Right forelimb (tissue), 1 donor: Measurements from ENCODE around the gene IQGAP2.
A peak's percentile ranks its signal among the peaks of the same experiment; 100 is the strongest.

Experiments
- DNase-seq: peaks from one replicate; pipeline ENCODE4 v3.0.0-alpha.2; 2018

The IQGAP2 gene

DNA sequence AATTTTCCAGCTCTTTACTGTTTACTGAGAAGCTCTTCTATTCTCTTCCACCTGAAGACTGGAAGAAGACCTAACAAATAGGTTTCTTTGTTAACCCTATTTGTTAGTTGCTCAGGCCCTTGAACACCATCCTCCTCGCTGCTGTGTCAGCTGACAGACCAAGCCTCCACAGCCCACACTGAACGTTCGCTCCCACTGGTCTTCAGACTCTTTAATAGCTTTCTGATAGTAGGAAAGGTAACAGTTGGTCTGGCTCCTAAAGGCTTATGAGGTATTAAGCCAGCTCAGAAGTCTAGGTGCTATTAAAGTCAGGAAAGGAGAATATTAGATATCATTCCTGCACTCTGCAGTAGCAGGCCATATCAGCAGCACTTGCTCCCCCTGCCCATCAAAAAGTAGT lies 289.6 kb downstream of the IQGAP2 start:
- DNase-seq = no peak

DNA sequence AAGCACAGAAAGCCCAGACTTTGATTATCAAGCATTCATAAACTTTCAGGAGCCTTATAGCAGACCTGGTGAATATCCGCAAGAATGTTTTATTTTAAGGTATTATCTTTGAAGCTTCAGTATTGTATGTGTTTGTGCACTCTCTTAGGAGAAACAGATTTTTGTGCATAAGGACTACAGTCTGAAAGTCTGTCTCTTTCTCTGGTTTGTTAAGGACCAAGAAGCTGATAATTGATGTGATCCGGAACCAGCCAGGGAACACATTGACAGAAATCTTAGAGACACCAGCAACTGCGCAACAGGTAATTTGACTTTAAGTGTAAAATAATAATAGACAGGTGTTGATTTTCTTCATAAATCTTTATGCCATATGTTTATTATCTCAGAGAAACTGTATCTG lies 290.1 kb downstream of the IQGAP2 start:
- no peak for DNase-seq

DNA sequence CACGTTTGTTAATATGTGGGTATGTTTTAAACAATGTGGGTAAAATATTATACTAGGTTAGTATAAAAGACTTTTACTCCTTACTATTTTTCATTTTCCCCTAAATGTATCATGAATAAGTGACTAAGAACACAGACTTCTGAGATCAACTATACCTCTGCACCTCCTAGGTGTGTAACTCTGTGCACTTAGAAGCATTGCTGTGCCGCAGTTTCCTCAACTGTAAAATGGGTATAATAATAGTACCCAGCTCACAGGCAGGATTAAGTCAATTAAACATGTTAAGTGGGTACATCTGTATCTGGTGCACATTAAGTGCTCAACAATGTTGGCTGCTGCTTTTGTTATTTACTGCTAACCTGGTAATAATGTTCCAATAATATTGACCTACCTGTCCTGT lies 291.2 kb downstream of the IQGAP2 start:
- no peak for DNase-seq

DNA sequence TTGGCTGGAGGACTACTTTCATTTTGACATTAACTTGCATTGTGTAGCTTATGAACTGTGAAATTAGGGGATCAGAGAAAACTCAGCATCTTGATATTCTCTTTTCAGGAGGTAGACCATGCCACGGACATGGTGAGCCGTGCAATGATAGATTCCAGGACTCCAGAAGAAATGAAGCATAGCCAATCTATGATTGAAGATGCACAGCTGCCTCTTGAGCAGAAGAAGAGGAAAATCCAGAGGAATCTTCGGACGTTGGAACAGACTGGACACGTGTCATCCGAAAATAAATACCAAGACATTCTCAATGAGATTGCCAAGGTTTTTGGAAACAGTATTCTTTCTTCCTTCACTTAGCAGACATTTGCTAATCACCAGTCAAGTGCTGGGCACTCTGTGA lies 292.3 kb downstream of the IQGAP2 start:
- no peak for DNase-seq

DNA sequence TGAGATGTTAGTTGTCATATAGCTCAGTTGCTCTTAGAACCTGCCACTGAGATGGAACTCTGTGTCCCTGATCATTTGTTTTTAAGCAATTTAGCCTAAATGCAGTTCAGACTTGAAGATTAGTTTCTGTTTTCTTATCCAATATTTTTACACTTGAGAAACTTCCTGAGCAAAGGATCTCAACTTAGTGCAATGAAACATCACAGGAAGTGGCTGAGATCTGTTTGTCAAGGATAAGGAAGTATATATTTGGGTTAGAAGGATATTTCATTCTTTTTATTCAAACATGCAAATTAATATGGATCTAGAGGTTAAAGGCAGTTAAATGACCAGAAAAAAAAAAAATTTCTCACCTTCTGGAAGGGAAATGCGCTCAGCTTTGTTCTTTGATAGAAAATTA lies 293.2 kb downstream of the IQGAP2 start:
- no peak for DNase-seq

DNA sequence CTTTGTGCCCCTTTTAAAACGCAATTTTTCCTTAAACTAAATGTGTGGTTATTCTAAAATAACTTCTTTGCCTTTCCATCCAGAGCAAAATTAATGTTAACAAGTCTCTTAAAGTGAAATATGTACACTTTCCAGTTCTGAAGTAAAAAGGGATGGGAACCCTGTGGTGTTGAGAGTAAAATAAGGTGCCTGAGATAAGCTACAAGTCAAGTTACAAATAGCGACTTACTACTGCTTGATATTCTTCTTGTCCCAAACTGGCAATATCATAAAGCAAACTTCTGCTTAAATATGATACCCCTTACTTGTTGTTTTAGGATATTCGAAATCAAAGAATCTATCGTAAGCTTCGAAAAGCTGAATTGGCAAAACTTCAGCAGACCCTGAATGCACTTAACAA lies 294.6 kb downstream of the IQGAP2 start:
- no peak for DNase-seq

DNA sequence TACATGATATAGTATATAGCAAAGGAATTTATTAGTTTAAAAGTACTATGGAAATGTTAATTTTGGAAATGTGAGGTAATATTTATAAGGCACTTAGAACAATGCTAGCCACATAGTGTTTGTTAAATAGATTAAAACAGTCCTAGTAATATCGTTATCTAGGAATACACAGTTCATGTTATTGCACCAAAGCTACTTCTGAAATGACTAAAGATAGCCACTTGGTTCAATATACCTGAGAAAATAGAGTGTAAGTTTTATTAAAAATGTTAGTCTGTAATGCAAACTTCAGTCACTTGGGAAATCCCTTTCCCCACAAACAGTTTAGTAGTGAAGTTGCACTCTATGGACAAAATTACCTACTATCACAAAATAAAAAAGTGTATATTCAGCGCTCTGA lies 297.5 kb downstream of the IQGAP2 start:
- DNase-seq = no peak

DNA sequence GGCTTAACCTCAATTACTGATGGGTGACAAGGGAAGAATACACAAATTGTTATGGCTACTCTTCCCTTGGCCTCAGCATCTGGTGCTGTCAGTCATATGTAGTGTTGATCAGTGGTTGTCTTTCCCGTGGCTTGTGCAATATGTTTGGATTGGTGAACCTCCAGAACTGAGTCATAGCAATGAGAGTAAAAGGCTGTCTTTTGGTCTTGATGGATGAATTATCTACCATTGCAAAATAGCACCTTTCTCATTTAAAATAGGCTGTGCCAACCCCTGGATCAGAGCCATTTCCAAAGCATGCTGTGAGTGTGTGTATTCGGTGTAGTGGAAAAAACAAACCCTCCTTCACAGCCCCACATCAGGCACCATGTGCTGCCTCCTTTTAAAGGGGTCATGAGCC lies 298.2 kb downstream of the IQGAP2 start:
- DNase-seq = no peak

DNA sequence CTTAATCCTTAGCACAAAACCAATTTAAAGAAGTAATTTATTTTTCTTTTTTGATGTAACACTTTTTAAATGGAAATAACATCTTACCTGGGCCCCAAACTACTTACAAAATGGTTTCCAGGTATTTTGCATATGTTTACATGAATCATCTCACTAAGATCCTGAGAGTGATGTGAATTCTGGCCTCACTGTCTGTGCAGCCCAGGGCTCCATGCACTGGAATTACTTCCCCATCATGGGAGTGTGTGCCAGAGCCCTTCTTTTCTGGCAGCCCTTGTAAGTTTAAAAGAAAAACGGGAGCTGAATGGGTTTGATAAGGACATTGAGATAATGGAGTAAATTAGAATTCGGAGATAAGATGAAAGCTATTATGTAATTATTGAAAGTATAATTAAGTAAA lies 300.6 kb downstream of the IQGAP2 start:
- DNase-seq = no peak

DNA sequence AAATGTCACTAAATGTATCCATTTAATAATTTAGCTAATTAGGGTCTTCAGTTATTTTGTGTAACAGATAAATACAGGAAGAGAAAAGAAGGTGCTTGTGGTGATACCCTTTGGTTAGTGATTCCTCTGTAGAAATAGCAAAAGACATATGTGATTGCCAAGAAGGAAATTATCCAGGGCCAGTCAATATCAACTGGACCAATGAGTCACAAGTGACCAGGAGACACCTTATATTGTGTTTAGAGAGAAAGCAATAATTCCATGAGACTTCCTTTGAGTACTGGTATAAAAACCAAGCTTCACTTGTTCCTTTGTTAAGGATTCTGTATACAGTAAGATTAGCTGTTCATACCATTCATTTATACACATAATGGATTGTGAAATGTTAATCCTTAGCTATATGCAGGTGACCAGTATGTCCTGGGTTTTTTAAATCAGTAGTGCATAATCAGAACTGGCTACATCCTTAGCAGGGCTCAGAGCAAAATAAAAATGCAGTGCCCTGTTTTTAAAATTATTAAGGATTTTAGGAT lies 301.1 kb downstream of the IQGAP2 start:
- no peak for DNase-seq

DNA sequence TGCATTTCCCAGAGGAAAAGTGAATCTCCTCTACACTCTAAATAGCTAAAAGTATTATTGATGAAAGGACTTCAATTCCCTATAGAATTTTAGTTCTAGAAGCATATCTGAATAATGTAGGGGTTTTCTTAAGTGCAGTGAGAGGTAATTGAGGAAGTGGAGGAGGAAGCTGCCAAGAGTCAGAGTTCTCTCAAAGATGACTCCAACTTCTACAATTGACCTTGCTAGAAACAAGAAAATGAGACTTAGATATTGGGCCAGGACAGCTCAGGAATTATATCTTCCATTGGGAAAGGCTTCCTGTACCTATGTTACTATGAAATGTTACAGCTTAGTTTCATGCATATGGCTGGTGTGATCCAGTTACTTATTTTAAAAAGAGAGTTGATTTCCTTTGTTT lies 302.5 kb downstream of the IQGAP2 start:
- no peak for DNase-seq

DNA sequence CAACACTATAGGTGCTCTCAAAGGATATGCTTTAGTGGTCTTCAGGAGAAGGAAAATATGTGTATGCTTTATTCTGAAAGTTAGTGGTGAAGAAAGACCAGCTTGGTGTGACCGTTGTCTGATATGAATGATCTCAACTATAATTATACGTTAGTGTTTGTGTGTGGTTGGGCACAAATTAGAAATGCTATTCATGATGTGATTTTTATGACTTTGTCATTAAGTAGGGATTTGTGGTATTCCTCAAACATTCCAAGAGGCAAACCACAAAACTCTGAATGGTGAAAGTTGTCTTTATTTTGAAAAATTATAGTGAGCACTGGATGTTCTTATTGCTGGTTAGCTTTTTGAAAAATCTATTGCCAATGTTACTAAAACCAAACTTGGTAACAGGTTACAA lies 306.7 kb downstream of the IQGAP2 start:
- no peak for DNase-seq

DNA sequence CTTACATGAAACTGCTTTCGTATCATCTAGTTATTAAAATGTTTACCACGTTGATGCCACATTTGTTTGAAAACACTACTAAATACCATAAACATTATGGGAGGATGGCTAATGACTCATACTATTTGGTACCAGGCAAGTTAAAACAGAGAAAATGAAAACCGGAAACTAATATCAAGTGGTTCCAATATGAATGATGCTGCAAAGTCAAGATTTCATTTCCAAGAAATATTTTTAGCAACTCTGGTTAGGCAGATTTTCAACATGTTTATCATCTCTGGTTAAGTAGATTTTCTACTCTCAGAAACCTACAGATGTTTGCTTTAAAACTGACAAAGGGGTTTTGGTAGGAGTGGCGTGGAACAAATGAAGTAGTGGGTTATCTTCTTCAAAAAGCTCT lies 307.9 kb downstream of the IQGAP2 start:
- DNase-seq = no peak

DNA sequence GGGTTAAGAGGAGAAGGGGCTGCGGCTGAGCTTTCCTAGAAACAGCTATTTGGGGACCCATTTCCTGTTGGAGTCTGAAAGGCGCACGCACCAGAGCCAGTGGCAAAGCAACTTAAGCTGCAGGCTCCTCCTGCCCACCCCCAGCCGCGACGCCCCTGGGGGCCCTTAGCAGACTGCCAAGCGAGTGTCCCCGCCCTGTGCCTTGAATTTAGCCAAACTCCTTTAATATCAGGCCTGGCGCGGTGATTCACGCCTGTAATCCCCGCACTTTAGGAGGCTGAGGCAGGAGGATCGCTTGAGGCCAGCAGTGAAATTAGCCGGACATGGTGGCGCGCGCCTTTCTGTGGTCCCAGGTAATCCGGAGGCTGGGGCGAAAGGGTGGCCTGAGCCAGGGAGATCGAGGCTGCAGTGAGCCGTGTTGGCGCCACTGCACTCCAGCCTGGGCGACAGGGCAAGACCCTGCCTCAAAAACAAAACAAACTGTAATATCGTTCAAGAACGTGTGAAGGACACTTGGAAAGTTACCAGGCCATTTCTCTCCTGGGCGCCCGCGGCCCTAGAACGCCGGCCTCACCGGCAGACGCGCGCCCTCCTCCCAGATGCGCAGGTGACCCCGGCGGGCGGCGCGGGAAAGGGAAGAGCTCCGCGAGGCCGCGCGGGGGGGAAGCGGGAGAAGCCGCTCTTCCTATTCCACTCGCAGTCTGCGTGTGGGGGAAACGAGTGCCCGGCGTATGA lies 311.8 kb downstream of the IQGAP2 start:
- no peak for DNase-seq

DNA sequence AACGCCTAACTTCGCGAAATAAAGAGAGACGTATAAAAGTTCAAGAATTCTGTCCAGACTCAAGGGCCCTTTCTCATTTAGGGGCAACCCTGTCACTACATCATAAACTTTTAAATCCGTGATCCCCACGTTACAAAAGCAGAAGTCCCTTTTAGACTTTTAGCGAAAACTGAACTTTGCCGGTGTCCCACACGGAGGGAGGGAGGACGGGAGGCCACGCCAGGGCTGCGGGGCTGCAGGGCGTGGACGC lies 312.3 kb downstream of the IQGAP2 start:
- DNase-seq = peak; percentile 58

DNA sequence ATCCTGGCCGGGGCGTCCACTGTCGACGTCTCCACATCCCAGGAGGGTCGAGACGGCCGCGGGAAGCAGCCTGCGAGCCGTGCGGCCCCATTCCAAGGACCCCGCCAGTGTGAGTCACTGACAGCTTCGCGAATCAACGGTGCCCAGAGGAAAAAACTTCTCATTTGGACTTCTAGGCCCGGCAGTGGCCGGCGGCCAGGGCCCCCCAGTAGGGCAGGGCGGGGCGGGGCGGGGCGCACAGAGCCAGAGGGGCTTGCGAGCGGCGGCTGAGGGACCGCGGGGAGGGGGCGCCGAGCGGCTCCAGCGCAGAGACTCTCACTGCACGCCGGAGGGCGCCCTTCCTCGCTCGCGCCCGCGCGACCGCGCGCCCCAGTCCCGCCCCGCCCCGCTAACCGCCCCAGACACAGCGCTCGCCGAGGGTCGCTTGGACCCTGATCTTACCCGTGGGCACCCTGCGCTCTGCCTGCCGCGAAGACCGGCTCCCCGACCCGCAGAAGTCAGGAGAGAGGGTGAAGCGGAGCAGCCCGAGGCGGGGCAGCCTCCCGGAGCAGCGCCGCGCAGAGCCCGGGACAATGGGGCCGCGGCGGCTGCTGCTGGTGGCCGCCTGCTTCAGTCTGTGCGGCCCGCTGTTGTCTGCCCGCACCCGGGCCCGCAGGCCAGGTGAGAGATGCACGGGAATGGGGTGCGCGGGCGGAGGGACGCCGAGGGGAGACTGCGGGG lies 312.8 kb downstream of the IQGAP2 start, which contains the start of gene F2R:
Gene F2R (plus strand): TSS at position 391 of the 720 bp plus-strand sequence. CDS start 182 bp downstream, at position 573.
- peak; percentile 82 for DNase-seq

DNA sequence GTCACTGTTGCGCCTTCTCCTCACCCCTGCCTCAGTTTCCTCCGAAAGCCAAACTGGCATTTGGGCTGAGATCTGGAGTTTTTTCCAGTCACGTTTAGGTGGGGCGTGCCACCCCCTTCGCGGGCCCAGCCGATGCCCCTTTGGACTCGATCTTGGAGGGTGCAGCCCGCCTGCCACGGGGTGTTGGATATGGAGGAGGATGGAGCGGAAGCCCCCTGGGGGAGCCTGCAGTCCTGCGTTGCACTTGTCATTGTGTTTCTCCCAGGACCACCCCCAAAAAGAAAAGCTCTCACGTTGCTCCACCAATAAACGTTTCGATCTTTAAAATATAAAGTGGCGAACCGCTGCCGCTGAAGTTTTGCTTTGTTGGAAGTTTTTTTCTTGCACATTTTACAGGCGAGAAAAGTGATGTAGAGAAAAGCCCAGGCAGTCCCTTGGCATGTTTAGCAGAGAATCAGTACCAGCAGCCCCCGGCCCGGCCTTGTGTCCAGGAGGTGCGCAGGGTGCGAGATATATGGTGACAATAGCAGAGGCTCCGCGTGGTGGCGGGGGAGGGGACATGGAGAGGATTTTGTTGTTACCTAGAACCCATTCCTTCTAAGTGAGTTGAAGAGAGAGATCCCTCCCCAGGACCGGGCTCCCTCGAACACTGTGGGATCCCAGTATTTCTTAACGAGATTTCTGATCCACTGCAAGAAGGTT lies 313.5 kb downstream of the IQGAP2 start:
- DNase-seq = peak; percentile 48

DNA sequence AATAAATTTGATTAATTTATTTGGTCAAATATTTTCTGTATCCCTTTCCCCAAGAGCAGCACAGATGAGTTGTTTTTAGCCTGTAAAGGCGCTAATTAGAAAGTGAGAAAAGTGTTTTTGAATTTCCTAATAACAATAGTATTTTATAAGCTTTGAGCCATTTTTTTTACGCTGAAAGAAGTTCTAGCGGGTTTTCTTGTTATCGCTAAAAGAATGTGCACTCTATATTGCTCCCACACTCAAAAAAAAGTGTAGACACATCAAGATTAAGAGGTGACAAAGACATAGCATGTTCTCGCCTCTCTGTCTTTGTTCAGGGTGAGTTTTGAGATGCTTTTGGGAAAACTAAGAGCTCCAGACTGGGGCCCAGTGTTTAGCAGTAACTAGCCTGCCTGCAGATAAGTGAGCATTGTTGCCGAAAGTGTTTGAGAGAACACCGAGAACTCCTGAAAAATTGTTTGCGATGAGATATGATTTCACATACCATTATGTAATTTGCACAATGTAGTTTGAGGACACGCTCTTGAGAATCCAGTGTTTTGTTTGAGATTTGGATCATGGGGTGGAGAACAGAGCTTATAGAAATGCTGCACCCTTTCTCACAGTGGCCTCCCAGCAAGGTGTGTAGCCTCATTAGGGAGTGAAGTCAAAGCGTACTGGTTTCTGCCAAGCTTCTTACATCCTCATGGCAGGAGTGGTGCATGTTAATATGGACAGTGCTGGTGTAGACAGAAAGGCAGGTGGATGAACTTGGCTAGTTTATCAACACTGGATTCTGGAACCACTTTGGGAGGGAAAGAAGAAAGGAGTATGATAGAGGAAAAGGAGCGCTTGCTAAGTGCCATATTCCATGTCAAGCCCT lies 314.4 kb downstream of the IQGAP2 start:
- DNase-seq = no peak

DNA sequence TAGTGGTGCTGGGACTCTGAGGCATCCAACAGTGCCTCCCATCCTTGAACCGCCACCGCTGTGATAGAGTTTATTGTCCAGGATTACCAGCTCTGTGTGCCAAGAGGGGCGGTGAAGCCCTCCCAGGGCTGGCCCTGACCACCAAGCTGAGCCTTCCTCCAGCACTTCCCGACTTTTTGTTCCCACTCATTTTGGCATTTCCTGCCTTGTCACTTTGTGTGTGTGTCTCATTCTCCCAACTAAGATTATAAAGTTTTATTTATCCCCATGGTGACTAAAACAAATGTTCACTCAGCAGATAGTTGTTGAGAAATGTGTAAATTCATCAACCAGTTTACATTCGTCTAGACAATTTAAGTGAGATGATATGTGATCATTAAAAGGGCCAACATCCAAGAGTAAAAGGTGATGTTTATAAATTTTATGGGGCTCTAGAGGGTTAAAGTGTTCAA lies 315.3 kb downstream of the IQGAP2 start:
- DNase-seq = no peak

DNA sequence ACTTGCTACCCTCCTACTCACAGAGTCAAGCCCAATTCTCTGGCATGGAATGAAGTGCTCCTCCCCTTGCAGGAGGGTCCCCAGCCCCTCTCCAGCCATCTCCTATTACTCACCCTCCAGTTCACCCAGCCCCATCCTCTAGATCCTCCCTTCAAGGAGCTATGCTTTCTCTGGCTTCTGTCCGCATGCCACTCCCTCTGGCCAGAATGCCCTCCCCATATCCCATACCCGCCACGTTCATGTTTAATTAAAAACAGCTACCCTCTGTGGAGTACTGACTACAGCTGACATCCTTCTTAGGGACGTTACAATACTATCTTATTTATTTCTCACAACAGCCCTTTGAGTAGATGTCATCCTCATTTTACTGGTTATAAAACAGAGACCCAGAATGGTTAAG lies 315.8 kb downstream of the IQGAP2 start:
- no peak for DNase-seq

DNA sequence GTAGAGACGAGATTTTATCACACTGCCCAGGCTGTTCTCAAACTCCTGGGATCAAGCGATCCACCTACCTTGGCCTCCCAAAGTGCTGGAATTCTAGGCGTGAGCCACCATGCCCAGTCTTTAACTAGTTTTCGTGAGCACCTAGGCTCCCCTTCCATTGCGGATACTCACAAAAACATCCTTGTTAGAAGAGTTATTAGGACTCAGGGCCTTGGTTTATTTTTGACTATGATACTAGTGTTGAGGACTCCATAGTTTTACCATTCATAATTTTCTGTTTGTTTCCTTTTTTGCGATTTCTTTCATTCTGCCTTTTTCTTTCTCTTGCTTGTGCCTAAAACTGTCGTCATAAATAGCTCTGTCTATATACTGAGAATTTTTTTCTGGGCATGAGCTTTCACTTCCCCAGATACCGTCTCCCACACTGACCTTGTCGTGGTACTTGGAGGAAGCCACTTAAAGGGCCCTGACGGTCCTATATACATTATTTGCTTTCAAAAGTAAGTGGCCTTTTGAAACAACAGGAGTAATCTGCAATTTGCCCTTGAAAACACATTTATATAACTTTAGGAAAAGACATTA lies 318.0 kb downstream of the IQGAP2 start:
- no peak for DNase-seq

DNA sequence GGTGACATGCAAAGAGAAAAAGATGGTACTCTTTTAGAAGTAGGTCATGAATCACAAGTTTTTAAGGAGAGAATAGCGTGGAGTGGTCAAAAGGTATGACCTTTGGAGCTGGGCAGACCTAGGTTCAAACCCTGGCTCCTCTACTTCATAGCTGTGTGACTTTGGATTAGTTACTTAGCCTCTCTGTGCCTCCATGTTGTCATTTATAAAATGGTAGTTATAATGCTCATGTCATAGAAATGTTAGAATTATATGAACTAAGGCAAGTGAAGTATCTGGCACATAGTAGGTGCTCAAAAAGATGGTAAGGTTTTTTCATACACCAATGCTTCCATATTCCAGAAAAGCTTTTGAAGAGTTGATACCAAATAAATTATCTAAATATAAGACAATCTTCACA lies 320.2 kb downstream of the IQGAP2 start:
- DNase-seq = no peak

DNA sequence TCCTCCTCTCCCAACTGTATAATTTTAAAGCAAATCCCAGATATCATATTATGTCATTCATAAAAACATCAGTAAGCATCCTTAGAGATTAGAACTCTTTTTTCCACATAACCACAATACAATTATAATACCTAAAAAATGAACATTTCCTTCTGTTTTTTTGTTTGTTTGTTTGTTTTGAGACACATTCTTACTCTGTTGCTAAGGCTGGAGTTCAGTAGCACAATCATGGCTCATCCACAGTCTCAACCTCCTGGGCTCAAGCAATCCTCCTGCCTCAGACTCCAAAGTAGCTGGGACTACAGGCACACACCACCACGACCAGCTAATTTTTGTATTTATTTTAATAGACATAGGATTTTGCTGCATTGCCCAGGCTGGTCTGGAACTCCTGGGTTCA lies 320.8 kb downstream of the IQGAP2 start:
- no peak for DNase-seq
